ENCODE measurements around the gene WDR1.

The WDR1 gene

DNA sequence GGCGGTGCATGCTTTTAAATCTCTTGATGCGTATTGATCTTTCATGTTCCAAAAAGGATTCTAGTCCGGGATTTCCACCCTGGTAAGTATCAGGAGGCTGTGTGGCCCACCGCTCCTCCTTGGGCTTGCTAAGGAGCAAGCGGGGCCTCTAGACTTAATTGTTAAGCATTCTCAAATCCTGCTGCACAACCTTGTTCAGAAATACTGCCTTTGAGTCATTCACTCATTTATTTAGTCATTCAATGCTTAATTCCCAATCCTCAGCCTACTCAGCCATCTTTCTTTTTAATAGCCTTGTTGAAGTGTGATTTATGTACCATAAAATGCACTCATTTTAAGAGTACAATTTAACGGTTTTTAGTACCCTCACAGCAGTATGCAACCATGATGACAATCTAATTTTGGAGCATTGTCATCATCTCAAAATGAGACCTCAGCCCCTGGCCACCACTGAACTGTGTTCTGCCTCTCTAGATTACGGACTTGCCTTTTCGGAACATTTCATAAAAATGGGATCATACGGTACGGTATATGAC, 79.7 kb downstream of the WDR1 start:
- no peak for DNase-seq (ENCODE audit: low spot score)

DNA sequence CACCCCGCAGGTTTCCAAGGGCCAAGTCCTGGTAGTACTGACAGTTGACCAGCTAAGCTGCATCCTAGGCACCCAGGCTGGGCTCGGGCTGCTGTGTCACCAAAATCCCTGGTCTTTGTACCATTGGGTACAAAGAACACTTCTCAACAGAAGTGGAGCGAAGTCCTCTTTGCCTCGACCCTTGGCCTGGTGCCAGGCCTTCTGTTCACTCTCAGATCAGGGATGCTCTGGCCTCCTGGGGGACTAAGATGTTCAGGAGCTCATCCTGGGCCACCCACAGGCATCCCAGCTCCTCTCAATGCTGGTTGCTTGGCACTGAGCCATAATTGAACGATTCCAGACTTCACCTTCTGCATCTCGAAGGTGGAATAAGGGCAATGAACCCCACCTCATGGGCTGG, 81.5 kb downstream of the WDR1 start:
- DNase-seq (ENCODE audit: low spot score): no peak

DNA sequence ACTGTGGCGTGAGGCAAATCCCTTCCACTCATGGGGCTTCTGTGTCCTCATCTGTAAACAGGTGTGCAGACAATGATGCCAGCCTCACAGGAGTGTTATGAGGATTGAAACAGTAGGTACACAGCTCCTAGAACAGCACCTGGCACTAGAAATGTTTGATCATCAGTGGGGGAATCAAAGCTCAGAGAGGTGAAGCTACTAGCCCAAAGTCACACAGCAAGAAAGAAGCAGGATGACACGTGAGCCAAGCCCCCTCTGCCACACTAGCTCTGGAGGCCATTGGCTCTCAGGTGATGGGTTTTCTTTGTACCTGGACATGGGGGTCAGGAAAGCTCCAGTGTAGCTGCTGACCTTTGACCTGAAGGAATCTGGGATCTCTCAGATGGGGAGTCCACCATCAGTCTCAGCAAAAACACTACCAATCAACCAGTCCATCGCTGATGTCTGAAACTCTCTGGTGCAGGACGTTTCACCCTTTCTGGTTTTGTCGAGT, 81.9 kb downstream of the WDR1 start:
- DNase-seq (ENCODE audit: low spot score): no peak

DNA sequence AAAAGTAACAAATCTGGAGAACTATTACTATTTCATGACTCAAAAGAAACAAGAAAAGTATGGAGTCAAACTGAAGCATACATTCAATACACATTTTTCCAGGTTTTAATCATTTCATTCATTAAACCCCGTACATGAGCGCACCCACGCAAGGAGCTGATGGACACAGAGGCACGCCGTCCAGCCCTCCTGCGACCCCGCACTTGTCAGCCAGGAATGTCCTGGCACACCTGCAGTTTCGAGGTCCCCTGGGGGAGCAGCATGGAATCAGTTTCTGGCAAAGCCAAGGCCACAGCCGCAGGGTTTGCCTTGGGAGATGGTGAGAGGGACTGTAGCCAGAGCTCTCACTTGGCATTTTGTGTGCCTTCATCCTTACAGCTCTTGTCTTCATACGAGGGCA, 82.5 kb downstream of the WDR1 start:
- no peak for DNase-seq (ENCODE audit: low spot score)

DNA sequence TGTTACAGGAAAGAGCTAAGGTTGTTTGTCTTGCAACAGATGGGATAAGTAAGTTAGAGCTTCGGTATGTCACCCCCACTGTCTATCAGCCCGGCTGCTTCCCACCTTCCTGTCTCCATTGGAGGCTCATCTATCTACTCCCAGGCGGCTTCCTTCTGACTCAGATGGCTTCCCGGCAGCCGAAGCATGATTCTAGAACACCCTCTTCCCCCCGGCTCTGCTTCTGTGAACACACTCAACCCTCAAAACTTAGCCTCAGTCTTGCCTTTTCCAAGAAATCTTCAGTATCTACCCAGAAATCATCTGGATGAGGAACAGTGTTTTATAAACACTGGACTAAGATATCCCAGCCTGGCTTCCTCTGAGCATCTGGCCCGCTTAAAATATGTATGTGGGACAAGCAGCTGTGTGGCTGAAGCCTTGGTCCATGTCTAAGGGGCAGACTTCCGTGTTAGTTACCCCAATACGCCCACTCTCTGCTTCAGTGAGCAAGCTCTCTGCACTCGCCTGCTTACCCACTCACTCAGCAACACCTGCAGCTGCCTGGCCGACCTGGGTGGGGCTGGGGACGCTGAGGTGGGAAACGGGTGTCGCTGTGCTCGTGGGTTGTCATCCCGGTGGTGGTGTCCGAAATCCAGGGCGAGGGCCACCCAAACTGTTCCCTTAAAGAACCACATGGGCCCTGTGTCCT, 83.3 kb downstream of the WDR1 start:
- no peak for DNase-seq (ENCODE audit: low spot score)

DNA sequence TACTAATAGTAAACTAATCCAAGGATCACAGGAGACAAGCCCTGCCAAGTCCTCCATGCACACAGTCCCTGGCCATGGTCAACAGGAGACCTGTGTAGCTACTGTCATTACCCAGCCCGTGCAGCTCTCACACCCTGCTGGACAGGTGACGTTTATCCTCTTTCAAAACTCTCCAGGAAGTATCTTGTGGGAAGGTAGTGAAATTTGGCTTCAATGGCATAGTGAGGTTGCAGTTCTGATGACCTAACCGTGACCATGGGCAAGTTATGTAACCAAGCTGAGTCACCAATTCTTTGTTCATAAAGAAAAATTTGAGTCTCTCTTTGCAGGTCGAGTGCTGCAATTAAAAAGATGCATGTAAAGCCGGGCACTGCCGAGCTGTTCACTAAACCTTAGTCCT, 84.0 kb downstream of the WDR1 start:
- no peak for DNase-seq (ENCODE audit: low spot score)

DNA sequence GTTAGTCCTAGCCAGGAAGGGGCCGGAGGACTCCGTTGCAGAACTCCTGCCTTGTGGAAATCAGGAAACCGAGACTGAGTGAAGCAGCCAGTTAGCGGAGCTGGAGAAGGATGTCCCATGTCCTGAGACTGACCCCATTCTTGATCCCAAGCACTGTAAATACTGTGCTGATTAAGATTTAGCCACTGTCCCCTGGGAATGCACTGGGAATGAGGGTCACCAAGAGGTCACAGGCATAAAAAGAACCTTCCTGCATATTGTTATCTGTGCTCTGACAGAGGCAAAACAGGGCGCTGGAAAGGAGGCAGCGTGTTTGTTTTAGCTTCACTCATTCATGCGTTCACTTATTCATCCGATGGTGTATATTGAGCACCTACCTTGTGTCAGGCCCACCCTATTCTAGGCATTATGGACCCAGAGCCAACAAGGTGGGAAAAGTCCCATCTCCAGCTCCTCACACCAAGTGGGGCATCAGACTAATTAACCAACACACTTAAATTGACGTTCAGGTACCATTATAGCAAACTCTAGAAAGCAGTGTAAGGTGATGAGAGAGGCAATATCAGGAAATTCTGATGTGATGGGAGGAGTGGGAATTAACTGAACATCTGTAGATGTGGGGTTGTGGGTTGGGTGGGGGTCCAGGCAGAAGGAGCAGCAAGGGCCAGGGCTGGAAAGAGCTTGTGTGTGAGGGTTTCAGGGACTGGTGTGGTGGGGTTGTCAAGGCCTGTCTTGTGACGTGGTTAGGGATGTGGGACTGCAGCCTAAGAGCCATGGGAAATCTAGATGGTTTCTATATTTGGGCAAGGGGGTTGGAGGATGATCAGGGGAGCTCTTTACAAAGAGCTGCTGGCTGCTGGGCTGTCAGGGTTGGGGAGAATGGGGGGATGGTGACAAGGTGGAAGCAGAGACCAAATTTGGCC, 84.7 kb downstream of the WDR1 start:
- DNase-seq (ENCODE audit: low spot score): no peak

DNA sequence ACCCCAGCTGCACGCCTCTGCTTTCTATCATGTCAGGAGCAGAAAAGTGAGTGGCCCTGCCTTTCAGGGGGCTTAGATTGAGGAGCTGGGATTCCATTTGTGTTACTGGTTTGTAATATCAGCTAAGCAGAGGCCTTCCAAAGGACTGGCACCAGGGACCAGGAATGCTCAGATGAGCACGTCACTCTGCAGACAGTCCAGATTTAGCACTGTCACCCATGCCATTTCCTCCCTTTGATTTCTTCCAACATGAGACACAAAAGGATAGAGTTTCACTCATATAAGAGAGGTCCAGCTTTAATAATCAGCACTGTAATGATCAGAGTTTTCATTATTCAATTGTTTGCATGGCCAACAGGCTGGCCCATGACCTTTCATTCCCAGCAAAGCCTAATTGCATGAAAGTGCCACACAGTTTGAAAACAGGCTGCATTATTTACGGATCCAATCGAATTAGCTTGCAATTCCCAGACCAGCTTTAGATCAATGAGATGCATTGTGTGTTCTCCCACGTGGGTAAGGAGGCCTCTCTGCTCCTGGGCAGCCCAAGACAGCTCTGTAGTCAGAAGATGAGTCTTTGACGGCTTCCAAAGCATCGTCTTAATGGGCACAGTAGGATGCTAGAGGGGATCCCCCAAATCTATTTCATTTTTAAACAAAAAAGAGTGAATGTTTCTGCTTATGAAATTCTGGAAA, 85.5 kb downstream of the WDR1 start:
- DNase-seq (ENCODE audit: low spot score): no peak

DNA sequence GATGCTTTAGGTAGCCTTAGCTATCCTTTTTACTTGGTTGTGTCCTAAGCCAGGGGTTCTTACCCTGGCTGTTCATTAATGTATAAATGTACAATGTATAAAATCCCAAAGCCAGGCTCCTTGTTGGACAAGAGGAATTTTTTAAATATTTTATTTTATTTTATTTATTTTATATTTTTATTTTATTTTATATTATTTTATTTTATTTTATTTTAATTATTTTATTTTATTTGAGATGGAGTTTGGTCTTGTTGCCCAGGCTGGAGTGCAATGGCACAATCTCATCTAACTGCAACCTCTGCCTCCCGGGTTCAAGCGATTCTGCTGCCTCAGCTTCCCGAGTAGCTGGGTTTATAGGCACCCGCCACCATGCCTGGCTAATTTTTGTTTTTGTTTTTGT, 87.2 kb downstream of the WDR1 start:
- DNase-seq (ENCODE audit: low spot score): no peak

DNA sequence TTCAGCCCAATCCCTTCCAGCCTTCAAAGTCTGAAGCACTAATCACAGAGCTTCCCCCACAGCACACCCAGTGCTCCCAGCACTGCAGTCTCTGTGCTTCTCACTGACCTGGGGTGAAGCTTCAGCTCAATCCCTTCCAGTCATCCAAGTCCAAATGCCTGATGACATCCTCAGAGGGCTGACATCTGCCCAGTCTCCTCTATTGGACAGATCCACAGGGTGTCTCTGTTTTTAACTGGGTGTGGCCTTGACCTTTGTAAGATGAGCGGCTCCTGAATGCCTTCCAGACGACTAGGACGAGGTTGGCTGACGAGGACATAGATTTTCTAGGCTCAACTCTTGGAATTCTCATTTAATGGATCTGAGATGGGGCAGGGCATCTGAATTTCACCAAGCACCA, 87.7 kb downstream of the WDR1 start:
- no peak for DNase-seq (ENCODE audit: low spot score)

DNA sequence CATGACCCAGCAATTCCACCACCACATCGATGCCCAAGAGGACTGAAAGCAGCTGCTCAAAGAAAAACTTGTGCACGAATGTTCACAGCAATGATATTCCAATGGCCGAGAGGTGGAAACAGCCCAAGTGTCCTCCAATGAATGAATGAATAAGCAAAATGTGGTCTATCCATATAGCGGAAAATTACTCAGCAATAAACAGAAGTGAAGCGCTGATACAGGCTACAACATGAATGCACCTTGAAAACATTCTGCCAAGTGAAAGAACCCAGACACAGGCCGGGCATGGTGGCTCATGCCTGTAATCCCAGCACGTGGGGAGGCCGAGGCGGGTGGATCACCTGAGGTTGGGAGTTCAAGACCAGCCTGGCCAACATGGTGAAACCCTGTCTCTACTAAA, 90.1 kb downstream of the WDR1 start:
- DNase-seq (ENCODE audit: low spot score): no peak

DNA sequence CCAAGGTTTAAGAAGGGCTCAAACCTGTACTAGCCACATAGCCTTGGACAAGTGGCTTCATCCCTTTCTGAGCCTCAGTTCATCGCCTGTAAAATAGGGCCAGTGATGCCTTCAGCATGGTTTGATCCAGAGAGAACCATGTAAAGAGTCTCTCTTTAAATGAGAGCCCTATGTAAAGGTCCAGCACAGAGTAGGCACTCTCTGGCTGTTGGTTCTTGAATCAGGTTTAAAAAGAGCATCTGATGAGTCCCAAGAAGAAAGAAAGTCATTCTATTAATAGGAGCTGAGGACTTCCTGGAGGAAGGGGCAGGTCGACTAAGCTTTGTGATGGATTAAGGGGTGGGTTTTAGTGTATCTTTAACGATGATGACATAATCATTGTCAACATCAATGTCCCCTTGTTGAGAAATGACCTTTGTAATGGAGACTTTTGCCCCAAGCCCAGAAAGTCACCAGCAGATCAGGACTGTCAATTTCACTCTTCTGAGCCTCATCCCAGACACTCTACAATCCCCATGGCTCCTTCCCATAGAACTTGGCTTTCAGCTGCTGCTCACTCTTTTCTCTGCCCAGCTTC, 91.3 kb downstream of the WDR1 start:
- DNase-seq (ENCODE audit: low spot score): no peak

Data from activated CD4-positive, alpha-beta T cell treated with anti-CD3 and anti-CD28 coated beads, Interleukin-2, Interleukin-4, amounts not matched to agents 100 ng/mL and 50 ng/mL, durations not matched to agents 16 hours and 8 hours (primary cell).